HEK293 (cell line): ENCODE data around the gene RIMS3.

Source experiments
- CTCF ChIA-PET: fragments of 350-600 bp; formaldehyde crosslinking; extraction: SDS; loops from one replicate; lab custom pipeline; 2021; ENCODE audit warnings: antibody characterized with exemption; lab: Yijun Ruan, JAX
- POLR2A ChIA-PET: fragments of 300-600 bp; formaldehyde crosslinking; extraction: SDS; loops from one replicate; lab custom pipeline; 2020; ENCODE audit warnings: antibody characterized with exemption, inconsistent platforms; lab: Yijun Ruan, JAX
- H3K27ac ChIP-seq: fragments of 200-500 bp; sonication (Bioruptor generic); 2 replicates; pipeline ENCODE4 v1.5.1; 2014; ENCODE audit warnings: low read depth, low read length, control low read depth, inconsistent platforms; ENCODE audit errors: extremely low read depth
- H3K36me3 ChIP-seq, 2 experiments: fragments of 200-500 bp in 1 of 2; sonication (Bioruptor generic) in 1 of 2; 1 replicate in 1 of 2; 2 replicates in 1 of 2; pipeline ENCODE4 v1.5.1; 2014 to 2017; ENCODE audit warnings: inconsistent platforms in 2 of 2, low read length in 2 of 2; ENCODE audit not compliant: control insufficient read depth in 2 of 2, insufficient read depth in 1 of 2
- H3K4me1 ChIP-seq: fragments of 200-500 bp; sonication (Bioruptor generic); 2 replicates; pipeline ENCODE4 v1.5.1; 2014; ENCODE audit warnings: mild to moderate bottlenecking, low read length, inconsistent platforms; ENCODE audit not compliant: control insufficient read depth, insufficient read depth
- H3K4me3 ChIP-seq: 2 replicates; pipeline ENCODE4 v1.5.1; 2011; ENCODE audit warnings: low read depth, mild to moderate bottlenecking, control low read depth, low read length, moderate library complexity
- H3K9me3 ChIP-seq: fragments of 200-500 bp; sonication (Bioruptor generic); 2 replicates; pipeline ENCODE4 v1.5.1; 2014; ENCODE audit warnings: low read depth, low read length, inconsistent platforms; ENCODE audit not compliant: control insufficient read depth, insufficient read depth
- BCL6B ChIP-seq: fragments of 450-650 bp; formaldehyde crosslinking; IDR thresholded peaks from 2 replicates; pipeline ENCODE4 v1.5.1; 2017; ENCODE audit warnings: missing biosample characterization, missing genetic modification characterization
- ELK4 ChIP-seq: IDR thresholded peaks from 2 replicates; pipeline ENCODE4 v1.6.1; 2011; ENCODE audit warnings: mild to moderate bottlenecking, low read depth, low read length, borderline replicate concordance
- HOXA7 ChIP-seq: sonication (generic); formaldehyde crosslinking; IDR thresholded peaks from 2 replicates; pipeline ENCODE4 v1.8.1; 2022; ENCODE audit warnings: missing genetic modification reagents, borderline replicate concordance
- KLF1 ChIP-seq: fragments of 450-650 bp; formaldehyde crosslinking; IDR thresholded peaks from 2 replicates; pipeline ENCODE4 v1.5.1; 2016; ENCODE audit warnings: missing biosample characterization, missing genetic modification characterization
- PRDM1 ChIP-seq: fragments of 450-650 bp; formaldehyde crosslinking; IDR thresholded peaks from 2 replicates; pipeline ENCODE4; 2016; ENCODE audit warnings: missing biosample characterization, missing genetic modification characterization
- SP7 ChIP-seq: fragments of 450-650 bp; formaldehyde crosslinking; IDR thresholded peaks from 2 replicates; pipeline ENCODE4 v1.5.1; 2016; ENCODE audit warnings: missing biosample characterization, missing genetic modification characterization
- YY2 ChIP-seq: fragments of 450-650 bp; formaldehyde crosslinking; IDR thresholded peaks from 2 replicates; pipeline ENCODE4 v1.5.1; 2016; ENCODE audit warnings: missing biosample characterization, missing genetic modification characterization
- ZBTB1 ChIP-seq: fragments of 450-650 bp; formaldehyde crosslinking; IDR thresholded peaks from 2 replicates; pipeline ENCODE4 v1.5.1; 2016; ENCODE audit warnings: missing biosample characterization, missing genetic modification characterization
- ZBTB8A ChIP-seq: fragments of 450-650 bp; formaldehyde crosslinking; IDR thresholded peaks from 2 replicates; pipeline ENCODE4 v1.5.1; 2016; ENCODE audit warnings: missing biosample characterization, missing genetic modification characterization
- ZNF169 ChIP-seq: fragments of 450-650 bp; formaldehyde crosslinking; IDR thresholded peaks from 2 replicates; pipeline ENCODE4 v1.5.1; 2016; ENCODE audit warnings: missing biosample characterization, missing genetic modification characterization
- ZNF184 ChIP-seq: fragments of 450-650 bp; IDR thresholded peaks from 2 replicates; pipeline ENCODE4 v1.5.1; 2018; ENCODE audit warnings: missing biosample characterization, mild to moderate bottlenecking, missing genetic modification characterization
- ZNF274 ChIP-seq, 2 experiments: fragments of 200-500 bp in 1 of 2; fragments of 450-650 bp in 1 of 2; sonication (Bioruptor generic) in 1 of 2; formaldehyde crosslinking in 1 of 2; IDR thresholded peaks; 2 replicates each; pipeline versions ENCODE4 v1.5.1 to v1.6.1; 2014 to 2016; ENCODE audit warnings: borderline replicate concordance in 1 of 2, inconsistent platforms in 1 of 2, low read length in 1 of 2, missing biosample characterization in 1 of 2, missing genetic modification characterization in 1 of 2
- ZNF350 ChIP-seq: fragments of 450-650 bp; formaldehyde crosslinking; IDR thresholded peaks from 2 replicates; pipeline ENCODE4 v1.5.0; 2017; ENCODE audit warnings: missing biosample characterization, mild to moderate bottlenecking, missing genetic modification characterization
- ZNF362 ChIP-seq: fragments of 450-650 bp; formaldehyde crosslinking; IDR thresholded peaks from 2 replicates; pipeline ENCODE4 v1.5.1; 2016; ENCODE audit warnings: missing biosample characterization, missing genetic modification characterization
- ZNF391 ChIP-seq: fragments of 450-650 bp; formaldehyde crosslinking; IDR thresholded peaks from 2 replicates; pipeline ENCODE4 v1.5.1; 2016; ENCODE audit warnings: low read depth, missing biosample characterization, missing genetic modification characterization, borderline replicate concordance
- ZNF670 ChIP-seq: fragments of 450-650 bp; formaldehyde crosslinking; IDR thresholded peaks from 2 replicates; pipeline ENCODE4 v1.5.1; 2016; ENCODE audit warnings: missing biosample characterization, missing genetic modification characterization, low read depth
- ZNF707 ChIP-seq: fragments of 450-650 bp; formaldehyde crosslinking; IDR thresholded peaks from 2 replicates; pipeline ENCODE4 v1.5.1; 2016; ENCODE audit warnings: missing biosample characterization, missing genetic modification characterization
- ZNF76 ChIP-seq: fragments of 450-650 bp; formaldehyde crosslinking; IDR thresholded peaks from 2 replicates; pipeline ENCODE4; 2016; ENCODE audit warnings: low read depth, missing biosample characterization, missing genetic modification characterization, borderline replicate concordance
- ZSCAN30 ChIP-seq: fragments of 450-650 bp; IDR thresholded peaks from 2 replicates; pipeline ENCODE4 v1.5.1; 2018; ENCODE audit warnings: missing biosample characterization, mild to moderate bottlenecking, missing genetic modification characterization, moderate library complexity
- TF ChIP-seq, protein P1 (sequence below): fragments of 450-650 bp; formaldehyde crosslinking; IDR thresholded peaks from 2 replicates; pipeline ENCODE4 v1.5.1; 2017; ENCODE audit warnings: missing biosample characterization, missing genetic modification characterization

The RIMS3 gene

GRCh38 chr1:40627987-40628902 is 37.2 kb downstream of the RIMS3 start:
- POLR2A ChIA-PET, result no interaction called here
- no peaks in the 10 kb centered on the region for H3K4me1 ChIP-seq
- H3K27ac ChIP-seq, result no peak overlapping the region
- CTCF ChIA-PET, result interaction anchor here (0.6 to 1.5 kb wide), 3 partner anchors 16 to 111 kb away, joined by 3 to 5 read pairs (median 3); no protein-coding TSS in a partner anchor
- peaks cover 0 to 5% of the 10 kb centered on the region in 2 experiments; a peak in 1 of 3 replicates for H3K36me3 ChIP-seq
- TF ChIP-seq ZBTB8A (tag by site-specific recombination) (no peak), ZNF274 (IDR thresholded peaks at IDR 0.05; ENCODE audit: low read length) (no peak), ZNF274 (tag by site-specific recombination; IDR thresholded peaks at IDR 0.05; ENCODE audit: borderline replicate concordance) (no peak), HOXA7 (no peak), YY2 (no peak), ZNF76 (tag by site-specific recombination) (no peak), ZNF350 (no peak), ELK4 (no peak), ZNF670 (no peak), PRDM1 (tag by site-specific recombination) (no peak), ZNF184 (tag by site-specific recombination) (no peak), ZNF391 (tag by site-specific recombination) (no peak), ZBTB1 (no peak), SP7 (no peak), KLF1 (tag by site-specific recombination) (no peak)
- TF ChIP-seq, protein P1, sequence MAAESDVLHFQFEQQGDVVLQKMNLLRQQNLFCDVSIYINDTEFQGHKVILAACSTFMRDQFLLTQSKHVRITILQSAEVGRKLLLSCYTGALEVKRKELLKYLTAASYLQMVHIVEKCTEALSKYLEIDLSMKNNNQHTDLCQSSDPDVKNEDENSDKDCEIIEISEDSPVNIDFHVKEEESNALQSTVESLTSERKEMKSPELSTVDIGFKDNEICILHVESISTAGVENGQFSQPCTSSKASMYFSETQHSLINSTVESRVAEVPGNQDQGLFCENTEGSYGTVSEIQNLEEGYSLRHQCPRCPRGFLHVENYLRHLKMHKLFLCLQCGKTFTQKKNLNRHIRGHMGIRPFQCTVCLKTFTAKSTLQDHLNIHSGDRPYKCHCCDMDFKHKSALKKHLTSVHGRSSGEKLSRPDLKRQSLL (tag by site-specific recombination), result no peak
- H3K9me3 ChIP-seq, result no peaks in the 10 kb centered on the region
- no peak overlapping the region for H3K4me3 ChIP-seq

- Histone ChIP-seq H3K27ac (no peak overlapping the region), H3K4me3 (no peak overlapping the region), H3K36me3 (peaks cover 0 to 5% of the 10 kb centered on the region in 2 experiments; a peak in 1 of 3 replicates), H3K9me3 (no peaks in the 10 kb centered on the region), H3K4me1 (no peaks in the 10 kb centered on the region)
- CTCF ChIA-PET, result interaction anchor here (1.3 to 1.5 kb wide), 2 partner anchors 14 to 224 kb away, joined by 4 to 5 read pairs; no protein-coding TSS in a partner anchor
- POLR2A ChIA-PET, result no interaction called here
- TF ChIP-seq ZNF169 (no peak), ZSCAN30 (tag by site-specific recombination) (no peak)
Observed at GRCh38 chr1:40626383-40626770, 39.1 kb downstream of the RIMS3 start.

- ChIA-PET POLR2A (no interaction called here), CTCF (interaction anchor here (0.6 to 1.3 kb wide), 5 partner anchors 30 to 225 kb away, joined by 3 to 5 read pairs (median 4); no protein-coding TSS in a partner anchor)
- Histone ChIP-seq H3K9me3 (no peaks in the 10 kb centered on the region), H3K4me1 (no peaks in the 10 kb centered on the region)
- no peak for TF ChIP-seq ZNF362 (tag by site-specific recombination)
- TF ChIP-seq ZNF76 (tag by site-specific recombination), result no peak
- TF ChIP-seq BCL6B, result no peak
- TF ChIP-seq ZNF707 (tag by site-specific recombination), result no peak
- no peak for TF ChIP-seq ZNF391 (tag by site-specific recombination)
- TF ChIP-seq, all 188 proteins: peak for 0
- no peak overlapping the region for H3K27ac ChIP-seq
- H3K36me3 ChIP-seq, result peaks cover 0 to 5% of the 10 kb centered on the region in 2 experiments; a peak in 1 of 3 replicates
- no peak overlapping the region for H3K4me3 ChIP-seq
Observed at GRCh38 chr1:40625476-40626382, 39.8 kb downstream of the RIMS3 start.
